ENCODE results near the gene NOB1.
A peak's percentile ranks its signal among the peaks of the same experiment; 100 is the strongest.

NOB1 gene

DNA sequence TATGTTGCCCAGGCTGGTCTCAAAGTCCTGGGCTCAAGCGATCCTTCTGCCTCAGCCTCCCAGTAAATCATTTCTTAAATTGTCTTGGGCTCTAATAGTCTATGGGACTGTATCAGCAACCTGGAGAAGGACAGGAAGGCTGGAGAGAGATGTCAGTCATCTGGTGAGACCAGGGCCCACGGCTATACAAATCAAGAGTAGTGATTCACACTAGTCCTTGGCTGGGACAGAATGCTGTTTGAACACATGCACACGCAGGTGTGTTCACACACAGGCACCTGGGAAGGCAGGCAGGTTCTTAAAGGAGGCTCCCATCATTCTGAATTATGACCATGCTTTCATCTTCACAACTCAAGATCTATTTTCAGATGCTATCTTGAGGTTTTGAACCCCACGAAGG, 42.4 kb downstream of the NOB1 start:
- H3K79me2 ChIP-seq (ENCODE audit: insufficient read depth, low read length): no peaks in the 10 kb centered on the region
- no peak overlapping the region for H3K4me3 ChIP-seq (ENCODE audit: low read depth in 1 of 2, low read length in 2 of 2)
- no peak overlapping the region for H3K9ac ChIP-seq (ENCODE audit: low read depth, low read length)
- H3K4me1 ChIP-seq (ENCODE audit: insufficient read depth, low read length): no peaks in the 10 kb centered on the region
- H2AFZ ChIP-seq (ENCODE audit: low read depth, low read length): no peak overlapping the region
- peaks cover 8% of the 10 kb centered on the region; the same call in 1 of the 2 replicates for H3K36me3 ChIP-seq (ENCODE audit: insufficient read depth, low read length)
- no peaks in the 10 kb centered on the region for H3K9me3 ChIP-seq (ENCODE audit: insufficient read depth, low read length, severe bottlenecking)
- H3K4me2 ChIP-seq (ENCODE audit: insufficient read depth, low read length): no peak overlapping the region
- TF ChIP-seq, protein P1, sequence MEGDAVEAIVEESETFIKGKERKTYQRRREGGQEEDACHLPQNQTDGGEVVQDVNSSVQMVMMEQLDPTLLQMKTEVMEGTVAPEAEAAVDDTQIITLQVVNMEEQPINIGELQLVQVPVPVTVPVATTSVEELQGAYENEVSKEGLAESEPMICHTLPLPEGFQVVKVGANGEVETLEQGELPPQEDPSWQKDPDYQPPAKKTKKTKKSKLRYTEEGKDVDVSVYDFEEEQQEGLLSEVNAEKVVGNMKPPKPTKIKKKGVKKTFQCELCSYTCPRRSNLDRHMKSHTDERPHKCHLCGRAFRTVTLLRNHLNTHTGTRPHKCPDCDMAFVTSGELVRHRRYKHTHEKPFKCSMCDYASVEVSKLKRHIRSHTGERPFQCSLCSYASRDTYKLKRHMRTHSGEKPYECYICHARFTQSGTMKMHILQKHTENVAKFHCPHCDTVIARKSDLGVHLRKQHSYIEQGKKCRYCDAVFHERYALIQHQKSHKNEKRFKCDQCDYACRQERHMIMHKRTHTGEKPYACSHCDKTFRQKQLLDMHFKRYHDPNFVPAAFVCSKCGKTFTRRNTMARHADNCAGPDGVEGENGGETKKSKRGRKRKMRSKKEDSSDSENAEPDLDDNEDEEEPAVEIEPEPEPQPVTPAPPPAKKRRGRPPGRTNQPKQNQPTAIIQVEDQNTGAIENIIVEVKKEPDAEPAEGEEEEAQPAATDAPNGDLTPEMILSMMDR (IDR thresholded peaks at IDR 0.05; ENCODE audit: borderline replicate concordance, extremely low read depth, low read length, poor library complexity, severe bottlenecking): no peak
- no peak for TF ChIP-seq EZH2 (IDR thresholded peaks at IDR 0.05; ENCODE audit: borderline replicate concordance, low read depth, low read length, severe bottlenecking)
- H3K27ac ChIP-seq (ENCODE audit: low read length): no peak overlapping the region
- ATAC-seq (ENCODE audit: insufficient read depth, low read depth): no peak
- H4K20me1 ChIP-seq (ENCODE audit: insufficient read depth, low read length): no peaks in the 10 kb centered on the region
- DNase-seq: no peak
- H3K27me3 ChIP-seq (ENCODE audit: insufficient read depth, low read length, poor library complexity): no peaks in the 10 kb centered on the region

DNA sequence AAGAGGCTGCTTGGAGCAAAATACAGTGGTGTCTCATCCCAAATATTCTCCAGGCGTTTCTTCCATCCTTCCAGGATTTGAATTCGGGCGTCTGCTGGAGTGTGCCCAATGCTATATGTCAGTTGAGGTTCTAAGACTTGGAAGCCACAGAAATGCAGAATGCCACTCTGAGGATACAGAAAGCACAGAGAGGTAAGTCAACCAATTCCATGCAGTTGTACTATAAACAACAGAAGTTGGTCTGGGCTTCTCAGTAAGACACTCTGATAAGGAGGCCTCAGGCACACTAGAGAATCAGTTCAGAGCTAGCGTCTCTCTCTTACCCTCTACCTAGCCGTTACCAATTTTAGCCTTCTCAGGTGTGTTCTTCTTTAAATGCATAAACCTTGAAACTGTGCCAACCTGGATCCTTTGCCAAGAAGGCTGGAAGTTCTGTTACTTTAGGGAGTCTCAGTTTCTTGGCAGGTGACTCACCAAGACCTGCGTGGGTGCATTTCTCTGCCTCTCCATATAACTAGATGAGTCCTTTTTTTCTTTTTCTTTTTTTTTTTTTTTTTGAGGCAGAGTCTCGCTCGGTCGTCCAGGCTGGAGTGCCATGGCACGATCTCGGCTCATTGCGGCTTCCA, 43.5 kb downstream of the NOB1 start:
- ATAC-seq (ENCODE audit: insufficient read depth, low read depth): no peak
- no peak for TF ChIP-seq EZH2 (IDR thresholded peaks at IDR 0.05; ENCODE audit: borderline replicate concordance, low read depth, low read length, severe bottlenecking)
- TF ChIP-seq, protein P1 (IDR thresholded peaks at IDR 0.05; ENCODE audit: borderline replicate concordance, extremely low read depth, low read length, poor library complexity, severe bottlenecking): no peak
- peaks cover 8% of the 10 kb centered on the region; the same call in 1 of the 2 replicates for H3K36me3 ChIP-seq (ENCODE audit: insufficient read depth, low read length)
- H3K4me3 ChIP-seq (ENCODE audit: low read depth in 1 of 2, low read length in 2 of 2): no peak overlapping the region
- no peaks in the 10 kb centered on the region for H3K27me3 ChIP-seq (ENCODE audit: insufficient read depth, low read length, poor library complexity)
- no peak overlapping the region for H3K4me2 ChIP-seq (ENCODE audit: insufficient read depth, low read length)
- no peak overlapping the region for H3K9ac ChIP-seq (ENCODE audit: low read depth, low read length)
- H4K20me1 ChIP-seq (ENCODE audit: insufficient read depth, low read length): no peaks in the 10 kb centered on the region
- DNase-seq: no peak
- no peaks in the 10 kb centered on the region for H3K9me3 ChIP-seq (ENCODE audit: insufficient read depth, low read length, severe bottlenecking)
- H2AFZ ChIP-seq (ENCODE audit: low read depth, low read length): no peak overlapping the region
- H3K4me1 ChIP-seq (ENCODE audit: insufficient read depth, low read length): no peaks in the 10 kb centered on the region
- no peaks in the 10 kb centered on the region for H3K79me2 ChIP-seq (ENCODE audit: insufficient read depth, low read length)
- H3K27ac ChIP-seq (ENCODE audit: low read length): no peak overlapping the region

GRCh38 chr16:69709456-69710084, 45.2 kb downstream of the NOB1 start:
- DNase-seq: no peak
- Histone ChIP-seq H3K36me3 (ENCODE audit: insufficient read depth, low read length) (peaks cover 4% of the 10 kb centered on the region; the same call in 1 of the 2 replicates), H3K4me3 (ENCODE audit: low read depth in 1 of 2, low read length in 2 of 2) (no peak overlapping the region), H2AFZ (ENCODE audit: low read depth, low read length) (peak overlapping the region; percentile 7; the same call in 1 of the 2 replicates), H3K9ac (ENCODE audit: low read depth, low read length) (no peak overlapping the region), H3K9me3 (ENCODE audit: insufficient read depth, low read length, severe bottlenecking) (no peaks in the 10 kb centered on the region), H4K20me1 (ENCODE audit: insufficient read depth, low read length) (no peaks in the 10 kb centered on the region), H3K4me2 (ENCODE audit: insufficient read depth, low read length) (no peak overlapping the region), H3K79me2 (ENCODE audit: insufficient read depth, low read length) (no peaks in the 10 kb centered on the region), H3K27ac (ENCODE audit: low read length) (no peak overlapping the region), H3K27me3 (ENCODE audit: insufficient read depth, low read length, poor library complexity) (no peaks in the 10 kb centered on the region), H3K4me1 (ENCODE audit: insufficient read depth, low read length) (no peaks in the 10 kb centered on the region)
- TF ChIP-seq, protein P1 (IDR thresholded peaks at IDR 0.05; ENCODE audit: borderline replicate concordance, extremely low read depth, low read length, poor library complexity, severe bottlenecking): peak; percentile 88
- TF ChIP-seq EZH2 (IDR thresholded peaks at IDR 0.05; ENCODE audit: borderline replicate concordance, low read depth, low read length, severe bottlenecking): no peak
- ATAC-seq (ENCODE audit: insufficient read depth, low read depth): peak; percentile 83
